Tibial nerve (tissue), 4 donors: ENCODE results near the gene MARCKSL1. TPM values are rescaled to one million over a fixed set of nuclear protein-coding genes. Genes with fewer than 3 reads are reported as not detected.

Experiments used
- DNase-seq, 2 donors: peaks; one replicate each; pipeline ENCODE4 v3.0.0-alpha.2; 2019; ENCODE audit warnings: low spot score in 2 of 2
- H3K27ac ChIP-seq, 4 donors: fragments of 200-600 bp; sonication (generic) in 3 of 4; one replicate each; pipeline ENCODE4 v1.5.1; 2017 to 2019; ENCODE audit warnings: mild to moderate bottlenecking in 1 of 4
- H3K27me3 ChIP-seq, 2 donors: fragments of 200-600 bp; sonication (generic) in 1 of 2; one replicate each; pipeline versions ENCODE4 v1.5.1 to v1.6.0; 2017 to 2019
- H3K36me3 ChIP-seq, 3 donors: fragments of 200-600 bp; sonication (generic); one replicate each; pipeline ENCODE4 v1.5.1; 2018 to 2019
- H3K4me1 ChIP-seq, 4 donors: fragments of 200-600 bp; sonication (generic) in 3 of 4; one replicate each; pipeline ENCODE4 v1.5.1; 2017 to 2019
- H3K4me3 ChIP-seq, 4 donors: fragments of 200-600 bp; sonication (generic) in 3 of 4; one replicate each; pipeline ENCODE4 v1.5.1; 2017 to 2019; ENCODE audit warnings: mild to moderate bottlenecking in 1 of 4, moderate library complexity in 1 of 4
- H3K9me3 ChIP-seq, 4 donors: fragments of 200-600 bp; sonication (generic) in 3 of 4; one replicate each; pipeline ENCODE4 v1.5.1; 2017 to 2019
- EP300 ChIP-seq, 2 donors: sonication (generic); formaldehyde crosslinking; IDR thresholded peaks; one replicate each; pipeline ENCODE4 v1.6.1; 2017; ENCODE audit warnings: antibody characterized with exemption in 2 of 2, mild to moderate bottlenecking in 1 of 2
- POLR2A ChIP-seq, 2 donors: fragments of 450-650 bp; IDR thresholded peaks; one replicate each; pipeline ENCODE4 v1.6.1; 2017; ENCODE audit warnings: antibody characterized with exemption in 2 of 2, mild to moderate bottlenecking in 2 of 2, moderate library complexity in 2 of 2
- WGBS, 2 donors: methylation state at CpG; one replicate each; pipeline ENCODE4 v1.1.5; 2018; 5-methylcytosine and 5-hydroxymethylcytosine counted together
- total RNA-seq, 4 donors: library from RNA; depleted of rRNA; stranded (reverse); fragments of >200 nt; gene quantifications; one replicate each; pipeline ENCODE4 v1.1.0, GENCODE V29; 2016
- TF ChIP-seq, protein P1 (sequence below), 5 experiments: fragments of 200-600 bp in 3 of 5; fragments of 450-650 bp in 2 of 5; sonication (generic) in 3 of 5; IDR thresholded peaks; one replicate each; pipeline ENCODE4 v1.5.1; 2016 to 2019; ENCODE audit warnings: antibody characterized with exemption in 5 of 5, mild to moderate bottlenecking in 3 of 5, moderate library complexity in 2 of 5

The MARCKSL1 gene
- total RNA-seq, 4 donors from 2014 or later, result 42.4 to 61.2 (median 45.0) TPM

DNA sequence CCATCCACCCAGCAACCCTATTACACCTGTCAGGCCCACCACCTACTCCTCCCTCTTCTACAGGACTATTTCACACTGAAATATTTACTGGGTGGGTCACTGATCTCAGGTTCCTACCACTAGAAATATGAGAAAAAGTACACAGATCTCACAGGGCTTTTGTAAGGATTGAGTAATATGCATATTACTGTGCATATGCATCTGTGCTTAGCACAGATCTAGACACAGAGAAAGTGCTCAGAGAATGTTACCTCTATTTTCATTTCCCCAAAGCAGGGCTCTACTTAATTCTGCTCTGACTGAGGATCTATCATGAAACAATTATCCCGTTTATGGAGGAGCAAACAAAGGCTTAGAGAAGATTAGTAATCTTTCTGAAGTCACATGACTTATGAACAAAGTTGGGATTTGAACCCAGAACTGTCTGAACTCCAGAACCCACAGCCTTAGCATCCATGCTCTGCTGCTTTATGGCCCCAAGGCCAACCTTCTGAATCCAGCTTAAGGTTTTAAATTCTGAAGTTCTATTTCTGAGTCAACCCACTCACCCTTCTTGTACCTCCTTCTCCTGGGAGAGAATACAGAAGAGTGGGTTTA is 38.1 kb upstream of the MARCKSL1 start:
- Histone ChIP-seq H3K27ac (no peak overlapping the region), H3K4me1 (no peaks in the 10 kb centered on the region), H3K27me3 (no peaks in the 10 kb centered on the region), H3K36me3 (peaks cover 2 to 96% (median 21%) of the 10 kb centered on the region in 3 donors), H3K4me3 (no peak overlapping the region), H3K9me3 (no peaks in the 10 kb centered on the region)
- TF ChIP-seq, protein P1, sequence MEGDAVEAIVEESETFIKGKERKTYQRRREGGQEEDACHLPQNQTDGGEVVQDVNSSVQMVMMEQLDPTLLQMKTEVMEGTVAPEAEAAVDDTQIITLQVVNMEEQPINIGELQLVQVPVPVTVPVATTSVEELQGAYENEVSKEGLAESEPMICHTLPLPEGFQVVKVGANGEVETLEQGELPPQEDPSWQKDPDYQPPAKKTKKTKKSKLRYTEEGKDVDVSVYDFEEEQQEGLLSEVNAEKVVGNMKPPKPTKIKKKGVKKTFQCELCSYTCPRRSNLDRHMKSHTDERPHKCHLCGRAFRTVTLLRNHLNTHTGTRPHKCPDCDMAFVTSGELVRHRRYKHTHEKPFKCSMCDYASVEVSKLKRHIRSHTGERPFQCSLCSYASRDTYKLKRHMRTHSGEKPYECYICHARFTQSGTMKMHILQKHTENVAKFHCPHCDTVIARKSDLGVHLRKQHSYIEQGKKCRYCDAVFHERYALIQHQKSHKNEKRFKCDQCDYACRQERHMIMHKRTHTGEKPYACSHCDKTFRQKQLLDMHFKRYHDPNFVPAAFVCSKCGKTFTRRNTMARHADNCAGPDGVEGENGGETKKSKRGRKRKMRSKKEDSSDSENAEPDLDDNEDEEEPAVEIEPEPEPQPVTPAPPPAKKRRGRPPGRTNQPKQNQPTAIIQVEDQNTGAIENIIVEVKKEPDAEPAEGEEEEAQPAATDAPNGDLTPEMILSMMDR (IDR thresholded peaks at IDR 0.05), result no peak
- WGBS, 2 donors, result 50 to 61% methylated on average over 1 of the region's 1 CpG
- no peak for DNase-seq

DNA sequence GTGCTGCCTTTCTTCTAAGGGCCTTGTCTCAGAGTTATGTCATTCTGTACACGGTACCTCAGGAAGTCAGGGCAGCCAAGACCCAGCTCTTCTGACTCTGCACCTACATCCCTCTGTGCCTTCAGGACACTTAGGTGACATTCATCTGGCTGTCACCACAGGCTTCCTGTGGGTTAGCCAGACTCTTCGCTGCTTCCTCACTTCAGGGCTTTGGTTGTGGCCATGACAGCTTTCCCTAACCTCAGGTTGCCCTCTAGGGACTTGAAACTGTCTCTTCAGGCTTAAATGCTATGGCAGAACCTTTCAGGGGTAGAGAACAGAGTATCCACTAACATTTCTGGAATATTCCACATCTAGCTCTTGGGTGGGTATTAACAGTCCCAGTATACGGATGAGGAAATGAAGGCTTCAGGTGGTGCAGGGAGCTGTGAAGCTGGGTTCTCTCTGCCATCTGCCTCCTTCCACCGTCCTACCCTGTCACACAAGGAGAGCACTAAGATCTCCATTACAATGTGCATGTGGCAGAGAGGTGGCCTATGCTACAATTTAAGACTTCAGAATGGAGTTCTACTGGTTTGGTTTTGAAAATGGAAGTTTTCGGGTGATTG is 36.2 kb upstream of the MARCKSL1 start:
- no peak for DNase-seq
- no peak for TF ChIP-seq EP300 (IDR thresholded peaks at IDR 0.05)
- no peak for TF ChIP-seq POLR2A (IDR thresholded peaks at IDR 0.05)
- TF ChIP-seq, protein P1 (IDR thresholded peaks at IDR 0.05), result no peak
- no peaks in the 10 kb centered on the region for H3K4me1 ChIP-seq
- no peak overlapping the region for H3K4me3 ChIP-seq
- no peak overlapping the region for H3K27ac ChIP-seq
- WGBS, 2 donors, result 78 to 87% methylated on average over 5 of the region's 5 CpGs
- H3K9me3 ChIP-seq, result no peaks in the 10 kb centered on the region
- H3K36me3 ChIP-seq, result peaks cover 2 to 96% (median 7%) of the 10 kb centered on the region in 3 donors
- no peaks in the 10 kb centered on the region for H3K27me3 ChIP-seq

DNA sequence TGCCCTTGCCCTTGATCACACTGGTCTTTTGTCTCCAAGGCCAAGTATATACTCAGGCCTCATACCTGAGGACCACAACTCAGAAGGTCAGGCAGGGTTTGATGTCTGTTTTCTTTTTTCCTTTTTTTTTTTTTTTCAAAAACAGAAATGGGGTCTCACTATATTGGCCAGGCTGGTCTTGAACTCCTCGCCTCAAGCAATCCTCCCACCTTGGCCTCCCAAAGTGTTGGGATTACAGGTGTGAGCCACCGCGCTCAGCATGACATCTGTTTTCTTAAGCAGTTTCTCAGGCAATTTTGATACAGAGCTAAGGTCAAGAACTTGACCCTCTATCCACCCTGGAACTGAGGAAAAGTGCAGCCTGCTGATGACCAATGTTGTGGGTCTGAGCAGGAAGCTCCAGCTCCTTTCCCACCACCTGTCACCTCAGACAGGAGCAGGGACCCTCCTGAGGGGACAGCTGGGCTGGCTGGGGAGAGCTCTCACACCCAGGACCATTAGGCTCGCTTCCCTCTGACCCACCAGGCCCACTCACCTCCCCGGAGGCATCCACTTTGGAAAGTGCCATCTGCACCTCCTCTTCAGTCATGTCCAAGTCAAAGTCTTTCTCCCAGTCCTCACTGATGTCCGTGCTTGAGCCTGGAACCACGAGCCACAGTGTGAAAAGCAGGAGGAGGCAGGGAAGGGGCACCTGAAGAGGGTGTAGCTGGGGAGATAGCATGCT is 32.0 kb upstream of the MARCKSL1 start:
- no peak for DNase-seq
- H3K36me3 ChIP-seq, result peaks cover 0 to 96% (median 18%) of the 10 kb centered on the region in 3 donors
- no peaks in the 10 kb centered on the region for H3K27me3 ChIP-seq
- H3K4me1 ChIP-seq, result no peaks in the 10 kb centered on the region
- TF ChIP-seq POLR2A (IDR thresholded peaks at IDR 0.05), result no peak
- TF ChIP-seq, protein P1 (IDR thresholded peaks at IDR 0.05), result no peak
- no peak for TF ChIP-seq EP300 (IDR thresholded peaks at IDR 0.05)
- 96% methylated on average over 7 of the region's 7 CpGs for WGBS, 2 donors
- H3K27ac ChIP-seq, result no peak overlapping the region
- no peaks in the 10 kb centered on the region for H3K9me3 ChIP-seq
- no peak overlapping the region for H3K4me3 ChIP-seq

DNA sequence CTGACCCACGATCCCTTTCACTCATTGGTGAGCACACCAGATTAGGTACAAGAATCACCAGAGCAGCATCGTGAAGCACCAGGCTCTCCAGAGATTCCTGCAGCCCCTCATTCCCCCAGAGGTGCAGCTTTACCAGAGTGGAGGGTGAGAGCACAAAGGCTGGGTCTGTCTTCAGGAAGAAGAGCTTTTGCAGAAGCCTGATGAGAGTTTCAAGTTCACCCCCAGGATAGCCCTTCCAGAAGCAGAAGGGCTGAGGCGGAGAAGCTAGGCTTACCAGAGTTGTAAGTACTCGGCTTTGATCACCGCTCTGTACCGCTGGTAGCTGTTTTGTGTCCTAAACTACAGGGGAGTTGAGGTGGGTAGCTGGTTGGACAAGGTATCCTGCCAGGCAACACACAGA is 29.4 kb upstream of the MARCKSL1 start:
- Histone ChIP-seq H3K27ac (no peak overlapping the region), H3K36me3 (peaks cover 0 to 76% (median 15%) of the 10 kb centered on the region in 3 donors), H3K4me3 (no peak overlapping the region), H3K9me3 (no peaks in the 10 kb centered on the region), H3K4me1 (peaks cover 0 to 20% (median 14%) of the 10 kb centered on the region in 4 donors), H3K27me3 (no peaks in the 10 kb centered on the region)
- no peak for DNase-seq
- WGBS, 2 donors, result 73 to 79% methylated on average over 6 of the region's 6 CpGs
- TF ChIP-seq POLR2A (IDR thresholded peaks at IDR 0.05) (no peak), EP300 (IDR thresholded peaks at IDR 0.05) (no peak)
- TF ChIP-seq, protein P1 (IDR thresholded peaks at IDR 0.05), result no peak

DNA sequence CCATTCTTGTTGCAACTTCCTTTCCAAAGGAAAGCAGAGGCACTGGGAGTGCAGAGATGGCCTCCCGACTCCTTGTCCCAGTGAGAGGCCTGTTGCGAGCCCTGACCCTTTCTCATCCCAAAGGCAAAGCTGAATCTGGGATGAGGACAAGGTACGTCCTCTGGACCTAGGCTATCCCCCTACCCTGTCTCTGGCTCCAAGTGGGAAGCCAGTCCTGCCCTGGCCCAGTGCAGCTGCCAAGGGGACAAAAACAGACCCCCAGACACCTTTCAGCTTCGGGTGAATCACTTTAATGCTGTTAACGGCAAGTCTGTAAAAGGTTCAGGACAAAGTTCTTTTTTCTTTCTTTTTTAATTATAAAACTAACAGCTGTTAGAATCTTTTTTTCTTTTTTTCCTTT is 28.8 kb upstream of the MARCKSL1 start:
- Histone ChIP-seq H3K36me3 (peaks cover 0 to 70% (median 15%) of the 10 kb centered on the region in 3 donors), H3K27me3 (no peaks in the 10 kb centered on the region), H3K4me3 (no peak overlapping the region), H3K27ac (no peak overlapping the region), H3K4me1 (peaks cover 0 to 20% (median 14%) of the 10 kb centered on the region in 4 donors), H3K9me3 (no peaks in the 10 kb centered on the region)
- no peak for DNase-seq
- TF ChIP-seq POLR2A (IDR thresholded peaks at IDR 0.05) (no peak), EP300 (IDR thresholded peaks at IDR 0.05) (no peak)
- TF ChIP-seq, protein P1 (IDR thresholded peaks at IDR 0.05), result no peak
- 83 to 88% methylated on average over 5 of the region's 5 CpGs for WGBS, 2 donors
